GM19099 (cell line): ENCODE measurements around the gene KCND1.
A peak's percentile ranks its signal among the peaks of the same experiment; 100 is the strongest.

Experiments used
- POLR2A ChIP-seq: IDR thresholded peaks from 3 replicates; pipeline ENCODE4 v1.6.1; 2011; ENCODE audit warnings: low read depth; ENCODE audit not compliant: insufficient read length; ENCODE audit errors: extremely low read depth

Gene KCND1

GRCh38 chrX:48957477-48957826 is 14.2 kb downstream of the KCND1 start, which contains the start of gene OTUD5:
Gene OTUD5, minus strand, starts transcription at chrX:48957607. Its CDS starts 37 bp downstream, at chrX:48957570.
- no peak for TF ChIP-seq POLR2A

- TF ChIP-seq POLR2A = no peak
Observed at GRCh38 chrX:48956728-48957414, 14.8 kb downstream of the KCND1 start.

- no peak for TF ChIP-seq POLR2A
Observed at GRCh38 chrX:48948589-48948988, 23.1 kb downstream of the KCND1 start.

- no peak for TF ChIP-seq POLR2A
Observed at GRCh38 chrX:48945517-48946348, 25.9 kb downstream of the KCND1 start.

- TF ChIP-seq POLR2A = no peak
Observed at GRCh38 chrX:48942895-48943294, 28.7 kb downstream of the KCND1 start.

GRCh38 chrX:48940404-48940955 is 31.2 kb downstream of the KCND1 start:
- no peak for TF ChIP-seq POLR2A

GRCh38 chrX:48939524-48940228 is 32.0 kb downstream of the KCND1 start:
- no peak for TF ChIP-seq POLR2A

GRCh38 chrX:48938721-48939425 is 32.8 kb downstream of the KCND1 start:
- no peak for TF ChIP-seq POLR2A

GRCh38 chrX:48937054-48937907 is 34.4 kb downstream of the KCND1 start:
- TF ChIP-seq POLR2A = peak; percentile 40

GRCh38 chrX:48936429-48937053 is 35.1 kb downstream of the KCND1 start:
- TF ChIP-seq POLR2A = no peak

GRCh38 chrX:48935301-48935670 is 36.4 kb downstream of the KCND1 start:
- no peak for TF ChIP-seq POLR2A

GRCh38 chrX:48934581-48935300 is 36.9 kb downstream of the KCND1 start:
- no peak for TF ChIP-seq POLR2A

- no peak for TF ChIP-seq POLR2A
Observed at GRCh38 chrX:48933757-48934156, 37.9 kb downstream of the KCND1 start.
